ENCODE results near the gene NMB. TPM values are rescaled to one million over a fixed set of nuclear protein-coding genes. Genes with fewer than 3 reads are reported as not detected.

Gene NMB
- total and polyA plus RNA-seq, 2 of the 13 experiments (the other 11 are each of a cell fraction or from before 2014, with no cell fraction given): 10.4 to 25.4 TPM

DNA sequence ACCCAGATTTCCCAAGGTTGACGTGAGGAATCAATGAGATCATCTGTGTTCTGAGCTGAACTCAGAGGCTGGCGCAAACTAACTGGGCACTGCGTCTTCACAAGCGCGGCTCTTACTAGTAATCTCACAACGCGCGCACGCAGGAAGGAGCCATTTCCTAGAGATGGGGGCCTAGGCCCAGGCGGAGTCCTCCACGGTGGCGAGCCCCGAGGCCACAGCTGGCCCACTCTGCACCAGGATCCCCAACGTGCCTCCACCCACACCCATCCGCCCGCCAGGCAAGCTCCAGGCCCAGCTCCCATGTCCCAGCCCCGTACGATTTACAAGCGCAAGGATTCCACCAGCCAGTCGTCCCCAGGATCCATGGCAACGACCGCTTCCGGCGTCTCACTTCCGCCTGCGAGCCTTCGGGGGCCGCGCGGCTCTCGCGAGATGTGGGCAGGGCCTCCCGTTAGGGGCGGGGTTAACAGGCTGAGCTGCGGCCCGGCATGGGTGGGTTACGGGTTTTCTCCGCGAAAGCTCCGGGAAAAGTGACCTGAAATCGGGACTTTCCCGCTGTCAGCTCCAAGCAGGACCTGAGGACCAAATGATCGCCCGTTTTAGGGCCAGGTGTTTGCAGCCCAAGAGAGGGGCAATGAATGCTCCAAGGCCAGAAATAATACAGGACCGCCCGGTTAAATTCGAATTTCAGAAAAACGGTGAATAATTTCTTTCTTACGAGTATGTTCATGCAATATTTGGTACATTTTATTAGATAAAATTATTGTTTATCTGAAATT lies 3.9 kb downstream of the NMB start, which contains the start of gene WDR73 (continued):
- TF ChIP-seq AGO1 (IDR thresholded peaks at IDR 0.05; ENCODE audit: low read depth, low read length, poor library complexity, severe bottlenecking) (peak; percentile 89), ZNF331 (CRISPR knock-in tag; IDR thresholded peaks at IDR 0.05) (0 out of 2 replicates have a peak, but pooled peaks have one; percentile 11), SRY (CRISPR knock-in tag; IDR thresholded peaks at IDR 0.05) (no peak; the same call in 1 of the 2 replicates), YEATS4 (CRISPR knock-in tag; IDR thresholded peaks at IDR 0.05; ENCODE audit: borderline replicate concordance) (peak; percentile 82; the same call in 1 of the 2 replicates), DNMT1 (CRISPR knock-in tag; IDR thresholded peaks at IDR 0.05) (0 out of 2 replicates have a peak, but pooled peaks have one; percentile 75), ZNF614 (CRISPR knock-in tag; IDR thresholded peaks at IDR 0.05; ENCODE audit: borderline replicate concordance) (peak; percentile 30; the same call in 1 of the 2 replicates), MAF1 (CRISPR knock-in tag; IDR thresholded peaks at IDR 0.05; ENCODE audit: borderline replicate concordance) (peak; percentile 88; the same call in 1 of the 2 replicates), DMAP1 (CRISPR knock-in tag; IDR thresholded peaks at IDR 0.05) (peak; percentile 68), ZNF326 (CRISPR knock-in tag; IDR thresholded peaks at IDR 0.05; ENCODE audit: borderline replicate concordance) (no peak), ZNF552 (CRISPR knock-in tag; IDR thresholded peaks at IDR 0.05; ENCODE audit: borderline replicate concordance) (peak; percentile 83; the same call in 1 of the 2 replicates), CC2D1A (CRISPR knock-in tag; IDR thresholded peaks at IDR 0.05) (0 out of 2 replicates have a peak, but pooled peaks have one; percentile 76), ZNF20 (CRISPR knock-in tag; IDR thresholded peaks at IDR 0.05) (no peak), ZNF138 (CRISPR knock-in tag; IDR thresholded peaks at IDR 0.05; ENCODE audit: low read depth) (0 out of 2 replicates have a peak, but pooled peaks have one; percentile 50)
- TF ChIP-seq, protein P1, sequence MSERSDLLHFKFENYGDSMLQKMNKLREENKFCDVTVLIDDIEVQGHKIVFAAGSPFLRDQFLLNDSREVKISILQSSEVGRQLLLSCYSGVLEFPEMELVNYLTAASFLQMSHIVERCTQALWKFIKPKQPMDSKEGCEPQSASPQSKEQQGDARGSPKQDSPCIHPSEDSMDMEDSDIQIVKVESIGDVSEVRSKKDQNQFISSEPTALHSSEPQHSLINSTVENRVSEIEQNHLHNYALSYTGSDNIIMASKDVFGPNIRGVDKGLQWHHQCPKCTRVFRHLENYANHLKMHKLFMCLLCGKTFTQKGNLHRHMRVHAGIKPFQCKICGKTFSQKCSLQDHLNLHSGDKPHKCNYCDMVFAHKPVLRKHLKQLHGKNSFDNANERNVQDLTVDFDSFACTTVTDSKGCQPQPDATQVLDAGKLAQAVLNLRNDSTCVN (CRISPR knock-in tag; IDR thresholded peaks at IDR 0.05; ENCODE audit: borderline replicate concordance): 0 out of 2 replicates have a peak, but pooled peaks have one; percentile 19
- TF ChIP-seq, protein P2, sequence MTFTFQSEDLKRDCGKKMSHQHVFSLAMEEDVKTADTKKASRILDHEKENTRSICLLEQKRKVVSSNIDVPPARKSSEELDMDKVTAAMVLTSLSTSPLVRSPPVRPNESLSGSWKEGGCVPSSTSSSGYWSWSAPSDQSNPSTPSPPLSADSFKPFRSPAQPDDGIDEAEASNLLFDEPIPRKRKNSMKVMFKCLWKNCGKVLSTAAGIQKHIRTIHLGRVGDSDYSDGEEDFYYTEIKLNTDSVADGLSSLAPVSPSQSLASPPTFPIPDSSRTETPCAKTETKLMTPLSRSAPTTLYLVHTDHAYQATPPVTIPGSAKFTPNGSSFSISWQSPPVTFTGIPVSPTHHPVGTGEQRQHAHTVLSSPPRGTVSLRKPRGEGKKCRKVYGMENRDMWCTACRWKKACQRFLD (CRISPR knock-in tag; IDR thresholded peaks at IDR 0.05; ENCODE audit: borderline replicate concordance): peak; percentile 59; the same call in 1 of the 2 replicates
- TF ChIP-seq, protein P3, sequence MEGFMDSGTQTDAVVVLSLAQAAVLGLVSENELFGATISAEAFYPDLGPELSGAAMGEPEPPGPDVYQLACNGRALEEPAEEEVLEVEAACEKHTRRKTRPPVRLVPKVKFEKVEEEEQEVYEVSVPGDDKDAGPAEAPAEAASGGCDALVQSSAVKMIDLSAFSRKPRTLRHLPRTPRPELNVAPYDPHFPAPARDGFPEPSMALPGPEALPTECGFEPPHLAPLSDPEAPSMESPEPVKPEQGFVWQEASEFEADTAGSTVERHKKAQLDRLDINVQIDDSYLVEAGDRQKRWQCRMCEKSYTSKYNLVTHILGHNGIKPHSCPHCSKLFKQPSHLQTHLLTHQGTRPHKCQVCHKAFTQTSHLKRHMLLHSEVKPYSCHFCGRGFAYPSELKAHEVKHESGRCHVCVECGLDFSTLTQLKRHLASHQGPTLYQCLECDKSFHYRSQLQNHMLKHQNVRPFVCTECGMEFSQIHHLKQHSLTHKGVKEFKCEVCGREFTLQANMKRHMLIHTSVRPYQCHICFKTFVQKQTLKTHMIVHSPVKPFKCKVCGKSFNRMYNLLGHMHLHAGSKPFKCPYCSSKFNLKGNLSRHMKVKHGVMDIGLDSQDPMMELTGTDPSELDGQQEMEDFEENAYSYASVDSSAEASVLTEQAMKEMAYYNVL (CRISPR knock-in tag; IDR thresholded peaks at IDR 0.05; ENCODE audit: borderline replicate concordance): no peak
- TF ChIP-seq, protein P4, sequence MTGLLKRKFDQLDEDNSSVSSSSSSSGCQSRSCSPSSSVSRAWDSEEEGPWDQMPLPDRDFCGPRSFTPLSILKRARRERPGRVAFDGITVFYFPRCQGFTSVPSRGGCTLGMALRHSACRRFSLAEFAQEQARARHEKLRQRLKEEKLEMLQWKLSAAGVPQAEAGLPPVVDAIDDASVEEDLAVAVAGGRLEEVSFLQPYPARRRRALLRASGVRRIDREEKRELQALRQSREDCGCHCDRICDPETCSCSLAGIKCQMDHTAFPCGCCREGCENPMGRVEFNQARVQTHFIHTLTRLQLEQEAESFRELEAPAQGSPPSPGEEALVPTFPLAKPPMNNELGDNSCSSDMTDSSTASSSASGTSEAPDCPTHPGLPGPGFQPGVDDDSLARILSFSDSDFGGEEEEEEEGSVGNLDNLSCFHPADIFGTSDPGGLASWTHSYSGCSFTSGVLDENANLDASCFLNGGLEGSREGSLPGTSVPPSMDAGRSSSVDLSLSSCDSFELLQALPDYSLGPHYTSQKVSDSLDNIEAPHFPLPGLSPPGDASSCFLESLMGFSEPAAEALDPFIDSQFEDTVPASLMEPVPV (CRISPR knock-in tag; IDR thresholded peaks at IDR 0.05): peak; percentile 57; the same call in 1 of the 2 replicates
- TF ChIP-seq, protein P5, sequence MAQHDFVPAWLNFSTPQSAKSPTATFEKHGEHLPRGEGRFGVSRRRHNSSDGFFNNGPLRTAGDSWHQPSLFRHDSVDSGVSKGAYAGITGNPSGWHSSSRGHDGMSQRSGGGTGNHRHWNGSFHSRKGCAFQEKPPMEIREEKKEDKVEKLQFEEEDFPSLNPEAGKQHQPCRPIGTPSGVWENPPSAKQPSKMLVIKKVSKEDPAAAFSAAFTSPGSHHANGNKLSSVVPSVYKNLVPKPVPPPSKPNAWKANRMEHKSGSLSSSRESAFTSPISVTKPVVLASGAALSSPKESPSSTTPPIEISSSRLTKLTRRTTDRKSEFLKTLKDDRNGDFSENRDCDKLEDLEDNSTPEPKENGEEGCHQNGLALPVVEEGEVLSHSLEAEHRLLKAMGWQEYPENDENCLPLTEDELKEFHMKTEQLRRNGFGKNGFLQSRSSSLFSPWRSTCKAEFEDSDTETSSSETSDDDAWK (CRISPR knock-in tag; IDR thresholded peaks at IDR 0.05): no peak
- TF ChIP-seq, protein P6, sequence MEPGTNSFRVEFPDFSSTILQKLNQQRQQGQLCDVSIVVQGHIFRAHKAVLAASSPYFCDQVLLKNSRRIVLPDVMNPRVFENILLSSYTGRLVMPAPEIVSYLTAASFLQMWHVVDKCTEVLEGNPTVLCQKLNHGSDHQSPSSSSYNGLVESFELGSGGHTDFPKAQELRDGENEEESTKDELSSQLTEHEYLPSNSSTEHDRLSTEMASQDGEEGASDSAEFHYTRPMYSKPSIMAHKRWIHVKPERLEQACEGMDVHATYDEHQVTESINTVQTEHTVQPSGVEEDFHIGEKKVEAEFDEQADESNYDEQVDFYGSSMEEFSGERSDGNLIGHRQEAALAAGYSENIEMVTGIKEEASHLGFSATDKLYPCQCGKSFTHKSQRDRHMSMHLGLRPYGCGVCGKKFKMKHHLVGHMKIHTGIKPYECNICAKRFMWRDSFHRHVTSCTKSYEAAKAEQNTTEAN (CRISPR knock-in tag; conservative IDR thresholded peaks at IDR 0.05): peak; percentile 46; the same call in 1 of the 2 replicates
